Measurements from ENCODE around the gene ZNF157.
"Not testable (repeated sequence)": the region's sequence is repeated elsewhere in the genome, so short reads cannot be mapped to it uniquely, and the experiment has no call there.

The ZNF157 gene

DNA sequence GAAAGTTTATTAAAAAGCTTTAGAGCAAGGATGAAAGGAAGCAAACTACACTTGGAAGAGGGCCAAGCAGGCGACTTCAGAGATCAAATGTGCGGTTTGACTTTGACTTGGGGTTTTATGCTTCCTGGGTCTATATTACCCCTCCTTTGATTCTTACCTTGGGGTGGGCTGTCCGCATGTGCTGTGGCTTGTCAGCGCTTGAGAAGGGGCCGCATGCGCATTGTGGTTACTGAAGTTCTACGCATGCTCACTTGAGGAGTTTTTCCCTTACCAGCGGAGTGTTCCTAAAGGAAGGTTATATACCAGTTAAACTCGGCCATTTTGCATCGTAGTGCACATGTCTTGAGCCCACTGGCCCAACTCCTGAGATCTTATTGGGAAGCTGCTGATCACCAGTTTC, 9.9 kb downstream of the ZNF157 start:
- TF ChIP-seq, protein P1, sequence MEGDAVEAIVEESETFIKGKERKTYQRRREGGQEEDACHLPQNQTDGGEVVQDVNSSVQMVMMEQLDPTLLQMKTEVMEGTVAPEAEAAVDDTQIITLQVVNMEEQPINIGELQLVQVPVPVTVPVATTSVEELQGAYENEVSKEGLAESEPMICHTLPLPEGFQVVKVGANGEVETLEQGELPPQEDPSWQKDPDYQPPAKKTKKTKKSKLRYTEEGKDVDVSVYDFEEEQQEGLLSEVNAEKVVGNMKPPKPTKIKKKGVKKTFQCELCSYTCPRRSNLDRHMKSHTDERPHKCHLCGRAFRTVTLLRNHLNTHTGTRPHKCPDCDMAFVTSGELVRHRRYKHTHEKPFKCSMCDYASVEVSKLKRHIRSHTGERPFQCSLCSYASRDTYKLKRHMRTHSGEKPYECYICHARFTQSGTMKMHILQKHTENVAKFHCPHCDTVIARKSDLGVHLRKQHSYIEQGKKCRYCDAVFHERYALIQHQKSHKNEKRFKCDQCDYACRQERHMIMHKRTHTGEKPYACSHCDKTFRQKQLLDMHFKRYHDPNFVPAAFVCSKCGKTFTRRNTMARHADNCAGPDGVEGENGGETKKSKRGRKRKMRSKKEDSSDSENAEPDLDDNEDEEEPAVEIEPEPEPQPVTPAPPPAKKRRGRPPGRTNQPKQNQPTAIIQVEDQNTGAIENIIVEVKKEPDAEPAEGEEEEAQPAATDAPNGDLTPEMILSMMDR (IDR thresholded peaks at IDR 0.05), result no peak
- H3K27me3 Mint-ChIP-seq (ENCODE audit: low read depth, poor library complexity), result no peaks in the 10 kb centered on the region

DNA sequence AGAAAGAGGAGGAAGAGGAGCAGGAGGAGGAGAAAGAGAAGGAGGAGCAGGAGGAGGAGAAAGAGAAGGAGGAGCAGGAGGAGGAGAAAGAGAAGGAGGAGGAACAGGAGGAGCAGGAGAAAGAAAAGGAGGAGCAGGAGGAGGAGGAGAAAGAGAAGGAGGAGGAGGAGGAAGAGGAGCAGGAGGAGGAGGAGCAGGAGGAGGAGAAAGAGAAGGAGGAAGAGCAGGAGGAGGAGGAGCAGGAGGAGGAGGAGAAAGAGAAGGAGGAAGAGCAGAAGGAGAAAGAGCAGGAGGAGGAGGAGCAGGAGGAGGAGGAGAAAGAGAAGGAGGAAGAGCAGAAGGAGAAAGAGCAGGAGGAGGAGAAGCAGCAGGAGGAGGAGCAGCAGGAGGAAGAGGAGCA, 10.5 kb downstream of the ZNF157 start:
- H3K9me3 Mint-ChIP-seq, result peaks cover 46% of the 10 kb centered on the region
- H3K36me3 Mint-ChIP-seq (ENCODE audit: low read depth); DNase-seq; H3K27me3 Mint-ChIP-seq (ENCODE audit: low read depth, poor library complexity); H3K4me3 Mint-ChIP-seq; H3K27ac Mint-ChIP-seq: not testable (repeated sequence)
- peaks cover 11% of the 10 kb centered on the region for H3K4me1 Mint-ChIP-seq

More for the DNA sequence above, 9.9 kb downstream of the ZNF157 start:
- H3K36me3 Mint-ChIP-seq (ENCODE audit: low read depth), result no peaks in the 10 kb centered on the region
- peaks cover 51% of the 10 kb centered on the region for H3K9me3 Mint-ChIP-seq
- H3K27ac Mint-ChIP-seq, result no peak overlapping the region
- H3K4me3 Mint-ChIP-seq, result no peak overlapping the region
- no peak for DNase-seq
- peaks cover 11% of the 10 kb centered on the region for H3K4me1 Mint-ChIP-seq

DNA sequence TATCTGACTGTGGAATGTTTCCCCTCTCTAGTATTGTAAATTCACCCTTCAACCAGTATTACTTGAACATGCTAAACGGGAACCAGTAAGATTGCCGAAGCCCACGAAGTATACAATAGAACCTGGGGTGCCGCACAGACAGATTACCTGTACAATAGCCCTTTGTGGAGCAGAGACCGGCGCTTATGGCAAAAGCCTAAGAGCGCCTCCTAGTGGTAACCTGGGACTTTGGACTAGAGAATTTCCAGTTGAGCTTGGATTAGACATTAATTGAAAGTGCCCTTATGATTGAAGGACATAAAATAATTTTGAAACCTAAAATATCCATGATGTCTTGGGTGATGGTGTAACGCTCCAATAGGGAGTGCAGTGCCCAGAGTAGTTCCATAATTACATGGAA, 14.1 kb downstream of the ZNF157 start:
- DNase-seq, result peak; percentile 53

GRCh38 chrX:47390780-47391179, 20.4 kb downstream of the ZNF157 start:
- H3K9me3 Mint-ChIP-seq, result peaks cover 45% of the 10 kb centered on the region
- H3K4me3 Mint-ChIP-seq, result no peak overlapping the region
- DNase-seq, result no peak
- no peak overlapping the region for H3K27ac Mint-ChIP-seq
- TF ChIP-seq, protein P1 (IDR thresholded peaks at IDR 0.05), result no peak
- H3K36me3 Mint-ChIP-seq (ENCODE audit: low read depth), result peaks cover 5% of the 10 kb centered on the region
- no peaks in the 10 kb centered on the region for H3K4me1 Mint-ChIP-seq
- H3K27me3 Mint-ChIP-seq (ENCODE audit: low read depth, poor library complexity), result peaks cover 11% of the 10 kb centered on the region

More for the DNA sequence above, 14.1 kb downstream of the ZNF157 start:
- Mint-ChIP-seq H3K9me3 (peaks cover 30% of the 10 kb centered on the region), H3K27me3 (ENCODE audit: low read depth, poor library complexity) (no peaks in the 10 kb centered on the region), H3K27ac (no peak overlapping the region), H3K4me3 (no peak overlapping the region), H3K4me1 (peaks cover 11% of the 10 kb centered on the region), H3K36me3 (ENCODE audit: low read depth) (no peaks in the 10 kb centered on the region)
- TF ChIP-seq, protein P1 (IDR thresholded peaks at IDR 0.05), result peak; percentile 74

- Mint-ChIP-seq H3K4me3 (no peak overlapping the region), H3K4me1 (no peaks in the 10 kb centered on the region), H3K36me3 (ENCODE audit: low read depth) (peaks cover 50% of the 10 kb centered on the region), H3K27me3 (ENCODE audit: low read depth, poor library complexity) (peaks cover 2% of the 10 kb centered on the region), H3K9me3 (peaks cover 94% of the 10 kb centered on the region), H3K27ac (no peak overlapping the region)
- TF ChIP-seq, protein P1 (IDR thresholded peaks at IDR 0.05), result no peak
- DNase-seq, result no peak
Measured at GRCh38 chrX:47413179-47413594, 42.8 kb downstream of the ZNF157 start.

GRCh38 chrX:47420265-47420664, 49.9 kb downstream of the ZNF157 start:
- no peak overlapping the region for H3K4me3 Mint-ChIP-seq
- TF ChIP-seq, protein P1 (IDR thresholded peaks at IDR 0.05), result no peak
- H3K36me3 Mint-ChIP-seq (ENCODE audit: low read depth), result peaks cover 8% of the 10 kb centered on the region
- H3K27me3 Mint-ChIP-seq (ENCODE audit: low read depth, poor library complexity), result no peaks in the 10 kb centered on the region
- H3K4me1 Mint-ChIP-seq, result no peaks in the 10 kb centered on the region
- H3K9me3 Mint-ChIP-seq, result peaks cover 86% of the 10 kb centered on the region
- no peak for DNase-seq
- H3K27ac Mint-ChIP-seq, result no peak overlapping the region

All from nephron progenitor cell (in vitro differentiated cells).